ENCODE results near the gene DEFB118.
"Not testable (repeated sequence)": the region's sequence is repeated elsewhere in the genome, so short reads cannot be mapped to it uniquely, and the experiment has no call there.

Gene DEFB118

GRCh38 chr20:31368301-31368700 is at the start of gene DEFB118:
DEFB118 (plus strand) TSS chr20:31368601; CDS start chr20:31368651, 50 bp downstream.
- DNase-seq = no peak

GRCh38 chr20:31322504-31322903 is 45.9 kb upstream of the DEFB118 start:
- DNase-seq = no peak

GRCh38 chr20:31330893-31331292 is 37.5 kb upstream of the DEFB118 start:
- no peak for DNase-seq

- no peak for DNase-seq
Observed at GRCh38 chr20:31341470-31341869, 26.9 kb upstream of the DEFB118 start.

- no peak for DNase-seq
Observed at GRCh38 chr20:31355981-31356380, 12.4 kb upstream of the DEFB118 start.

GRCh38 chr20:31363295-31363694 is 5.1 kb upstream of the DEFB118 start:
- no peak for DNase-seq

- not testable (repeated sequence) for DNase-seq
Observed at GRCh38 chr20:31364272-31364671, 4.1 kb upstream of the DEFB118 start.

- DNase-seq = no peak
Observed at GRCh38 chr20:31374346-31374745, 5.9 kb downstream of the DEFB118 start.

GRCh38 chr20:31390490-31390889 is 22.1 kb downstream of the DEFB118 start, which contains the start of gene DEFB119:
DEFB119 (minus strand) TSS chr20:31390590; CDS start chr20:31390483, 107 bp downstream.
- no peak for DNase-seq

- DNase-seq = no peak
Observed at GRCh38 chr20:31392836-31393235, 24.4 kb downstream of the DEFB118 start.

- DNase-seq = no peak
Observed at GRCh38 chr20:31394900-31395299, 26.5 kb downstream of the DEFB118 start.

- no peak for DNase-seq
Observed at GRCh38 chr20:31403886-31404285, 35.5 kb downstream of the DEFB118 start.

GRCh38 chr20:31406115-31406514 is 37.7 kb downstream of the DEFB118 start, which contains the start of gene DEFB121:
DEFB121 (minus strand) TSS chr20:31406215; CDS start chr20:31406152, 63 bp downstream.
- no peak for DNase-seq

- DNase-seq = no peak
Observed at GRCh38 chr20:31410011-31410410, 41.6 kb downstream of the DEFB118 start.

- DNase-seq = no peak
Observed at GRCh38 chr20:31414381-31414780, 46.0 kb downstream of the DEFB118 start.

- DNase-seq = no peak
Observed at GRCh38 chr20:31415653-31416052, 47.3 kb downstream of the DEFB118 start.

GRCh38 chr20:31418307-31418706 is 49.9 kb downstream of the DEFB118 start:
- DNase-seq = no peak
